RPMI7951 (cell line): ENCODE measurements around the gene ASIC3. TPM values are rescaled to one million over a fixed set of nuclear protein-coding genes. Genes with fewer than 3 reads are reported as not detected.
"Not testable (repeated sequence)": the region's sequence is repeated elsewhere in the genome, so short reads cannot be mapped to it uniquely, and the experiment has no call there.

Source experiments
- DNase-seq: peaks from one replicate; pipeline ENCODE4 v3.0.0-alpha.2; 2012; ENCODE audit warnings: low read depth
- total RNA-seq: library from RNA; depleted of rRNA; stranded (reverse); fragments of >200 nt; shearing (Covaris generic); gene quantifications from 2 replicates; pipeline ENCODE4 v1.2.3, GENCODE V29; 2014

The ASIC3 gene
- total RNA-seq, 1 experiment from 2014 or later: 1.3 TPM

GRCh38 chr7:151013733-151014497 lies 34.4 kb upstream of the ASIC3 start:
- DNase-seq: peak; percentile 81

GRCh38 chr7:151014950-151015349 lies 33.4 kb upstream of the ASIC3 start:
- DNase-seq: no peak

GRCh38 chr7:151015967-151016366 lies 32.4 kb upstream of the ASIC3 start:
- no peak for DNase-seq

- no peak for DNase-seq
Measured at GRCh38 chr7:151016505-151016904, 31.8 kb upstream of the ASIC3 start.

GRCh38 chr7:151016942-151017341 lies 31.4 kb upstream of the ASIC3 start:
- no peak for DNase-seq

GRCh38 chr7:151017370-151017952 lies 30.9 kb upstream of the ASIC3 start:
- no peak for DNase-seq

- DNase-seq: no peak
Measured at GRCh38 chr7:151017953-151018420, 30.3 kb upstream of the ASIC3 start.

- DNase-seq: peak; percentile 22
Measured at GRCh38 chr7:151018421-151019129, 29.8 kb upstream of the ASIC3 start.

GRCh38 chr7:151019130-151019447 lies 29.2 kb upstream of the ASIC3 start:
- no peak for DNase-seq

- no peak for DNase-seq
Measured at GRCh38 chr7:151020231-151020630, 28.1 kb upstream of the ASIC3 start.

- no peak for DNase-seq
Measured at GRCh38 chr7:151023232-151023631, 25.1 kb upstream of the ASIC3 start.

- no peak for DNase-seq
Measured at GRCh38 chr7:151024435-151025056, 23.8 kb upstream of the ASIC3 start, which contains the start of gene ATG9B. Gene ATG9B (minus strand): TSS chr7:151024494. CDS start chr7:151024423, 71 bp downstream.

- peak; percentile 64 for DNase-seq
Measured at GRCh38 chr7:151025924-151026671, 22.2 kb upstream of the ASIC3 start.

- not testable (repeated sequence) for DNase-seq
Measured at GRCh38 chr7:151026771-151027727, 21.3 kb upstream of the ASIC3 start.

GRCh38 chr7:151027728-151028130 lies 20.6 kb upstream of the ASIC3 start:
- DNase-seq: not testable (repeated sequence)

- DNase-seq: peak; percentile 98
Measured at GRCh38 chr7:151028131-151028947, 20.0 kb upstream of the ASIC3 start, which contains the start of gene ABCB8. Gene ABCB8 (plus strand): TSS chr7:151028450. CDS start chr7:151028516, 66 bp downstream.

GRCh38 chr7:151028948-151029501 lies 19.3 kb upstream of the ASIC3 start:
- no peak for DNase-seq

GRCh38 chr7:151031011-151031410 lies 17.3 kb upstream of the ASIC3 start:
- DNase-seq: no peak
